K562 (cell line): ENCODE measurements around the gene CTF1. TPM values are rescaled to one million over a fixed set of nuclear protein-coding genes. Genes with fewer than 3 reads are reported as not detected.

Experiments
- ASH1L ChIP-seq: fragments of 450-650 bp; IDR thresholded peaks from 2 replicates; pipeline ENCODE4 v1.6.1; 2018; ENCODE audit warnings: borderline replicate concordance, mild to moderate bottlenecking, low read depth; ENCODE audit not compliant: partially characterized antibody
- CREM ChIP-seq: IDR thresholded peaks from 2 replicates; pipeline ENCODE4 v1.6.1; 2014; ENCODE audit warnings: antibody characterized with exemption, low read depth
- DIDO1 ChIP-seq: fragments of 450-650 bp; IDR thresholded peaks from 2 replicates; pipeline ENCODE4 v1.6.1; 2016; ENCODE audit warnings: low read depth, missing biosample characterization, missing genetic modification characterization
- E2F6 ChIP-seq, 2 experiments: IDR thresholded peaks; 2 replicates each; pipeline ENCODE4 v1.6.1; 2011; ENCODE audit warnings: borderline replicate concordance in 1 of 2, control low read depth in 1 of 2, low read depth in 1 of 2, low read length in 1 of 2, mild to moderate bottlenecking in 1 of 2, mixed read lengths in 1 of 2, moderate library complexity in 1 of 2; ENCODE audit not compliant: insufficient read depth in 1 of 2, insufficient read length in 1 of 2, poor library complexity in 1 of 2, severe bottlenecking in 1 of 2; ENCODE audit errors: extremely low read depth in 1 of 2
- ELF1 ChIP-seq: fragments of 200-800 bp; sonication (Bioruptor generic); IDR thresholded peaks from 2 replicates; pipeline ENCODE4 v1.6.1; 2016; ENCODE audit warnings: missing genetic modification characterization, missing compliant biosample characterization
- ETS1 ChIP-seq: conservative IDR thresholded peaks from 2 replicates; pipeline ENCODE4 v1.6.1; 2011; ENCODE audit warnings: low read depth, mild to moderate bottlenecking, low read length; ENCODE audit not compliant: control insufficient read depth
- GABPA ChIP-seq: fragments of 200-800 bp; sonication (Bioruptor generic); conservative IDR thresholded peaks from 2 replicates; pipeline ENCODE4 v1.6.1; 2016; ENCODE audit warnings: low read depth, missing genetic modification characterization, missing compliant biosample characterization
- HDAC8 ChIP-seq: fragments of 450-650 bp; IDR thresholded peaks from 2 replicates; pipeline ENCODE4 v1.6.1; 2016; ENCODE audit warnings: mild to moderate bottlenecking, missing genetic modification characterization, moderate library complexity, missing compliant biosample characterization
- MAZ ChIP-seq, 2 experiments: fragments of 450-650 bp in 1 of 2; sonication (generic) in 1 of 2; formaldehyde crosslinking; IDR thresholded peaks in 1 of 2; conservative IDR thresholded peaks in 1 of 2; 2 replicates each; pipeline versions ENCODE4 v1.4.0 to v1.5.0; 2020; ENCODE audit warnings: mild to moderate bottlenecking in 1 of 2, missing genetic modification reagents in 1 of 2
- MEIS2 ChIP-seq: fragments of 450-650 bp; IDR thresholded peaks from 2 replicates; pipeline ENCODE4 v1.6.1; 2014; ENCODE audit warnings: mild to moderate bottlenecking; ENCODE audit not compliant: partially characterized antibody
- NONO ChIP-seq, 2 experiments: fragments of 200-400 bp in 1 of 2; fragments of 450-650 bp in 1 of 2; formaldehyde crosslinking in 1 of 2; IDR thresholded peaks; 2 replicates each; pipeline ENCODE4 v1.6.1; 2017; ENCODE audit warnings: low read depth in 2 of 2, mild to moderate bottlenecking in 2 of 2, moderate library complexity in 2 of 2, low read length in 1 of 2
- TCF7 ChIP-seq: sonication (generic); IDR thresholded peaks from 2 replicates; pipeline ENCODE4 v1.6.1; 2016; ENCODE audit warnings: antibody characterized with exemption, borderline replicate concordance
- ZMIZ1 ChIP-seq, 2 experiments: fragments of 150-350 bp in 1 of 2; IDR thresholded peaks; 2 replicates each; pipeline ENCODE4 v1.6.1; 2012 to 2016; ENCODE audit warnings: low read depth in 2 of 2, low read length in 2 of 2, mild to moderate bottlenecking in 1 of 2, moderate library complexity in 1 of 2
- ZNF583 ChIP-seq: fragments of 250-450 bp; sonication (Bioruptor Pico); IDR thresholded peaks from 2 replicates; pipeline ENCODE4 v1.4.0; 2020
- polyA plus RNA-seq, 8 experiments: library from polyadenylated mRNA; depleted of rRNA in 4 of 8; stranded (reverse) in 5 of 8; unstranded in 3 of 8; fragments of >200 nt; fragmentation: Nextera tagmentation in 2 of 8; fragmentation: Illumina TruSeq in 1 of 8; extraction: Ambion mirVana in 2 of 8; extraction: Trizol in 1 of 8; gene quantifications; 2 replicates each; pipeline versions ENCODE4 v1.2.1 to v1.2.3, GENCODE V29; 2011 to 2014; ENCODE audit warnings: inconsistent platforms in 1 of 8, missing spikeins in 1 of 8
- total RNA-seq, 7 experiments: library from RNA; depleted of rRNA in 6 of 7; stranded (reverse); fragments of >200 nt in 6 of 7; fragmentation: Illumina TruSeq in 2 of 7; extraction: Trizol in 2 of 7; gene quantifications; 2 replicates each; pipeline versions ENCODE4 v1.2.1 to v1.2.3, GENCODE V29; 2011 to 2021; ENCODE audit warnings: low replicate concordance in 1 of 7
- TF ChIP-seq, protein P1 (sequence below), 2 experiments: fragments of 450-650 bp; conservative IDR thresholded peaks; 2 replicates each; pipeline ENCODE4 v1.6.1; 2017; ENCODE audit warnings: mild to moderate bottlenecking in 2 of 2, moderate library complexity in 2 of 2
- TF ChIP-seq, protein P2 (sequence below): fragments of 200-400 bp; formaldehyde crosslinking; IDR thresholded peaks from 2 replicates; pipeline ENCODE4 v1.6.1; 2017; ENCODE audit warnings: mild to moderate bottlenecking, low read depth, low read length, moderate library complexity

Gene CTF1
- total and polyA plus RNA-seq, 9 of the 15 experiments (the other 6 are each of a cell fraction or from before 2014, with no cell fraction given), result 0.24 to 2.5 (median 0.44) TPM

- TF ChIP-seq ZMIZ1 (IDR thresholded peaks at IDR 0.05; ENCODE audit: low read depth in 2 of 2, low read length in 2 of 2) (no peak), CREM (peak; percentile 99), ELF1 (peak; percentile 91), MEIS2 (peak; percentile 68), MAZ (CRISPR knock-in tag; conservative IDR thresholded peaks at IDR 0.05 in 1 of 2, IDR thresholded peaks at IDR 0.05 in 1 of 2) (peak in 1 of 2 experiments; percentile 9; a peak in 2 of 4 replicates), GABPA (tag) (peak; percentile 98), E2F6 (IDR thresholded peaks at IDR 0.05; ENCODE audit: borderline replicate concordance in 1 of 2, extremely low read depth in 1 of 2, insufficient read depth in 1 of 2, insufficient read length in 1 of 2, low read depth in 1 of 2, low read length in 1 of 2, poor library complexity in 1 of 2, severe bottlenecking in 1 of 2) (peak in 1 of 2 experiments; percentile 19), ASH1L (peak; percentile 79), TCF7 (0 out of 2 replicates have a peak, but pooled peaks have one; percentile 38), ZNF583 (CRISPR knock-in tag) (peak; percentile 93), ETS1 (peak; percentile 99), DIDO1 (peak; percentile 64; the same call in 1 of the 2 replicates), HDAC8 (tag) (peak; percentile 73; the same call in 1 of the 2 replicates), NONO (IDR thresholded peaks at IDR 0.05; ENCODE audit: low read depth in 2 of 2, low read length in 1 of 2) (no peak)
- TF ChIP-seq, protein P1, sequence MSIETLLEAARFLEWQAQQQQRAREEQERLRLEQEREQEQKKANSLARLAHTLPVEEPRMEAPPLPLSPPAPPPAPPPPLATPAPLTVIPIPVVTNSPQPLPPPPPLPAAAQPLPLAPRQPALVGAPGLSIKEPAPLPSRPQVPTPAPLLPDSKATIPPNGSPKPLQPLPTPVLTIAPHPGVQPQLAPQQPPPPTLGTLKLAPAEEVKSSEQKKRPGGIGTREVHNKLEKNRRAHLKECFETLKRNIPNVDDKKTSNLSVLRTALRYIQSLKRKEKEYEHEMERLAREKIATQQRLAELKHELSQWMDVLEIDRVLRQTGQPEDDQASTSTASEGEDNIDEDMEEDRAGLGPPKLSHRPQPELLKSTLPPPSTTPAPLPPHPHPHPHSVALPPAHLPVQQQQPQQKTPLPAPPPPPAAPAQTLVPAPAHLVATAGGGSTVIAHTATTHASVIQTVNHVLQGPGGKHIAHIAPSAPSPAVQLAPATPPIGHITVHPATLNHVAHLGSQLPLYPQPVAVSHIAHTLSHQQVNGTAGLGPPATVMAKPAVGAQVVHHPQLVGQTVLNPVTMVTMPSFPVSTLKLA (conservative IDR thresholded peaks at IDR 0.05), result peak; percentile 4 to 44; a peak in 1 of 4 replicates
- TF ChIP-seq, protein P2, sequence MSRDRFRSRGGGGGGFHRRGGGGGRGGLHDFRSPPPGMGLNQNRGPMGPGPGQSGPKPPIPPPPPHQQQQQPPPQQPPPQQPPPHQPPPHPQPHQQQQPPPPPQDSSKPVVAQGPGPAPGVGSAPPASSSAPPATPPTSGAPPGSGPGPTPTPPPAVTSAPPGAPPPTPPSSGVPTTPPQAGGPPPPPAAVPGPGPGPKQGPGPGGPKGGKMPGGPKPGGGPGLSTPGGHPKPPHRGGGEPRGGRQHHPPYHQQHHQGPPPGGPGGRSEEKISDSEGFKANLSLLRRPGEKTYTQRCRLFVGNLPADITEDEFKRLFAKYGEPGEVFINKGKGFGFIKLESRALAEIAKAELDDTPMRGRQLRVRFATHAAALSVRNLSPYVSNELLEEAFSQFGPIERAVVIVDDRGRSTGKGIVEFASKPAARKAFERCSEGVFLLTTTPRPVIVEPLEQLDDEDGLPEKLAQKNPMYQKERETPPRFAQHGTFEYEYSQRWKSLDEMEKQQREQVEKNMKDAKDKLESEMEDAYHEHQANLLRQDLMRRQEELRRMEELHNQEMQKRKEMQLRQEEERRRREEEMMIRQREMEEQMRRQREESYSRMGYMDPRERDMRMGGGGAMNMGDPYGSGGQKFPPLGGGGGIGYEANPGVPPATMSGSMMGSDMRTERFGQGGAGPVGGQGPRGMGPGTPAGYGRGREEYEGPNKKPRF, result no peak
Measured at GRCh38 chr16:30922420-30922959, 26.1 kb downstream of the CTF1 start (continued).
